ENCODE data around the gene E2F4.

E2F4 gene

DNA sequence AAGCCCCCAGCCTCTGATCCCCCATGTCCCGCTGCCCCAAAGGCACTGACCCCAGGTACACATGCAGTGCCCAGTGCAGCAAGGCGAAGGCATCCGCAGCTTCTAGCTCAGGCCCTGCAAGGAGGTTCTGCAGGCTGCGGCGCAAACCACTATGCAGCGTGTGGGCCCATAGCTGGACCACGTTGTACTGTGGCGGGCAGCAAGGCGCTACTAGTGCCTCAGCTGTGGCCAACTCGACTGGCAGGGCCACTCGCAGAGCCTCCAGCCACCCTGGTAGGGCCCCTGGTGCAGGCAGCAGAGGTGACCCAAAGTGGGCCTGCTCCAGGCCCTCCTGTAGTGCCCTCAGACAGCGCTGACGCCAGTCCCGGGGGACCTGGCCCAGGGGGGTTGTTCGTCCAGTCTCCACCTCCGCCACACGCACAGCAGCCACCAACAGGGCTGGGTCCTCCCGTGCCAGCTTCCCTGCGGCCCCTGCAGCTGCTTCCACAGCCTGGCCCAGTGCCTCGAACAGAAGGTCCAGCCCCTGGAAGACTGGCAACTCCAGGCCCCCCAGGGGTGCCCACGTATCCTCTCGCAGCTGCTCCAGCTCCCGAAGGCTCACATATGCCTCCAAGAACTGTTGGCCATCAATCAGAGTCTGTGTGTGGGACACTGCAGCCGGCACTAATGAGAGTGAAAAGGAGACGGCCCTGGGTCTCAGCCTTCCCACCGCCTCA is 4.6 kb upstream of the E2F4 start:
- no peaks in the 10 kb centered on the region for H3K9me3 ChIP-seq (ENCODE audit: insufficient read depth, low read length)
- H3K4me2 ChIP-seq (ENCODE audit: low read length): no peak overlapping the region
- H3K4me1 ChIP-seq (ENCODE audit: low read length): peaks cover 21% of the 10 kb centered on the region
- H3K4me3 ChIP-seq (ENCODE audit: low read length): no peak overlapping the region
- no peak overlapping the region for H3K27ac ChIP-seq (ENCODE audit: low read length)
- no peak overlapping the region for H3K9ac ChIP-seq (ENCODE audit: low read length)
- H3K36me3 ChIP-seq (replicated peaks; ENCODE audit: low read depth, low read length): no peaks in the 10 kb centered on the region
- H2AFZ ChIP-seq (ENCODE audit: low read depth, low read length): no peak overlapping the region
- no peaks in the 10 kb centered on the region for H3K27me3 ChIP-seq (ENCODE audit: low read depth, low read length)
- H3K79me2 ChIP-seq (ENCODE audit: low read length): peaks cover 17% of the 10 kb centered on the region
- H4K20me1 ChIP-seq (ENCODE audit: insufficient read depth, low read length): no peaks in the 10 kb centered on the region
- TF ChIP-seq, protein P1, sequence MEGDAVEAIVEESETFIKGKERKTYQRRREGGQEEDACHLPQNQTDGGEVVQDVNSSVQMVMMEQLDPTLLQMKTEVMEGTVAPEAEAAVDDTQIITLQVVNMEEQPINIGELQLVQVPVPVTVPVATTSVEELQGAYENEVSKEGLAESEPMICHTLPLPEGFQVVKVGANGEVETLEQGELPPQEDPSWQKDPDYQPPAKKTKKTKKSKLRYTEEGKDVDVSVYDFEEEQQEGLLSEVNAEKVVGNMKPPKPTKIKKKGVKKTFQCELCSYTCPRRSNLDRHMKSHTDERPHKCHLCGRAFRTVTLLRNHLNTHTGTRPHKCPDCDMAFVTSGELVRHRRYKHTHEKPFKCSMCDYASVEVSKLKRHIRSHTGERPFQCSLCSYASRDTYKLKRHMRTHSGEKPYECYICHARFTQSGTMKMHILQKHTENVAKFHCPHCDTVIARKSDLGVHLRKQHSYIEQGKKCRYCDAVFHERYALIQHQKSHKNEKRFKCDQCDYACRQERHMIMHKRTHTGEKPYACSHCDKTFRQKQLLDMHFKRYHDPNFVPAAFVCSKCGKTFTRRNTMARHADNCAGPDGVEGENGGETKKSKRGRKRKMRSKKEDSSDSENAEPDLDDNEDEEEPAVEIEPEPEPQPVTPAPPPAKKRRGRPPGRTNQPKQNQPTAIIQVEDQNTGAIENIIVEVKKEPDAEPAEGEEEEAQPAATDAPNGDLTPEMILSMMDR (IDR thresholded peaks at IDR 0.05; ENCODE audit: low read depth, low read length): no peak
- no peak for TF ChIP-seq EZH2phosphoT487 (IDR thresholded peaks at IDR 0.05; ENCODE audit: low read depth)

DNA sequence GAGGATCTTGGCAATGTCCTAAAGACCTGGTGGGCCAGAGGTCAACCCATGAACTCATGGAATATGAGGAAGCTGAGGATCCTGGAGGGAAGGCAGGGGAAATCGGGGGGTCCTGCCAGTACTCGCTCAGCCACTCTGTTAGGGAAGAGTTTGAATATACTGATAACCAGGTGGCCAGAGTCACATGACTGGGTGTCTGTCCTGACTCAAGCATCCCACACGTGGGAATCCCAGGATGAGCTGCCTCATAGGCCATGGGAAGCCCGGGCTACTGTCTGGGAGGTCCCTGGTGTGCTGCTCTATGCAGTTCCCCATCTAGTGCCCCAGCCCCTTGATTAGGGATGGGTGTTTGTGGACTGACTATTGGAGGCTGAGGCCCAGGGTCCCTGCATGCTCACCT is 3.6 kb upstream of the E2F4 start:
- Histone ChIP-seq H3K4me2 (ENCODE audit: low read length) (no peak overlapping the region), H4K20me1 (ENCODE audit: insufficient read depth, low read length) (no peaks in the 10 kb centered on the region), H3K27me3 (ENCODE audit: low read depth, low read length) (no peaks in the 10 kb centered on the region), H2AFZ (ENCODE audit: low read depth, low read length) (no peak overlapping the region), H3K79me2 (ENCODE audit: low read length) (peaks cover 17% of the 10 kb centered on the region), H3K9ac (ENCODE audit: low read length) (no peak overlapping the region), H3K4me3 (ENCODE audit: low read length) (no peak overlapping the region), H3K9me3 (ENCODE audit: insufficient read depth, low read length) (no peaks in the 10 kb centered on the region), H3K4me1 (ENCODE audit: low read length) (peaks cover 21% of the 10 kb centered on the region), H3K27ac (ENCODE audit: low read length) (no peak overlapping the region), H3K36me3 (replicated peaks; ENCODE audit: low read depth, low read length) (peaks cover 2% of the 10 kb centered on the region)
- no peak for TF ChIP-seq EZH2phosphoT487 (IDR thresholded peaks at IDR 0.05; ENCODE audit: low read depth)
- TF ChIP-seq, protein P1 (IDR thresholded peaks at IDR 0.05; ENCODE audit: low read depth, low read length): no peak

DNA sequence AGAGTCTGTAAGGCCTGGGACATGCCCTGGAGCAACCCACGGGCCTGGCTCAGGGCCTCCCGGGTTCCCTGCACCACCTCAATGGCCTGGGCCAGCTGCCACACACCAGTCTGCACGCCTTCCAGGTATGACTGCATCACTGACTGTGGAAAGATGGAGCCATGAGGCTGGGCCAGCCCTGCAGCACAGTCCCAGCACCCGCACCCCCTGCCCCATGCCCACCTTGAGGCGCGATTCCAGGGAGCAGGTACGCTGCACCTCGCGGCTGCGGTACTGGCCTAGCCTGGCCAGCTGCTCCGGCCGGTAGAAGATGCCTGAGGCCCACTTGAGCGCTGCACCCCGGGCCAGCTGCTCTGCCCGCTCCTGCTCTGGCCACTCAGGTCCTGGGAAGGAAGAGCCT is 3.2 kb upstream of the E2F4 start:
- Histone ChIP-seq H3K9me3 (ENCODE audit: insufficient read depth, low read length) (no peaks in the 10 kb centered on the region), H3K79me2 (ENCODE audit: low read length) (peaks cover 21% of the 10 kb centered on the region), H3K27ac (ENCODE audit: low read length) (no peak overlapping the region), H3K4me1 (ENCODE audit: low read length) (peaks cover 24% of the 10 kb centered on the region), H3K4me3 (ENCODE audit: low read length) (no peak overlapping the region), H3K36me3 (replicated peaks; ENCODE audit: low read depth, low read length) (peaks cover 7% of the 10 kb centered on the region), H2AFZ (ENCODE audit: low read depth, low read length) (no peak overlapping the region), H4K20me1 (ENCODE audit: insufficient read depth, low read length) (no peaks in the 10 kb centered on the region), H3K27me3 (ENCODE audit: low read depth, low read length) (no peaks in the 10 kb centered on the region), H3K9ac (ENCODE audit: low read length) (no peak overlapping the region), H3K4me2 (ENCODE audit: low read length) (no peak overlapping the region)
- no peak for TF ChIP-seq EZH2phosphoT487 (IDR thresholded peaks at IDR 0.05; ENCODE audit: low read depth)
- TF ChIP-seq, protein P1 (IDR thresholded peaks at IDR 0.05; ENCODE audit: low read depth, low read length): no peak

- Histone ChIP-seq H3K27ac (ENCODE audit: low read length) (no peak within 1 kb of the TSS), H4K20me1 (ENCODE audit: insufficient read depth, low read length) (no peaks in the 10 kb centered on the region), H3K4me3 (ENCODE audit: low read length) (no peak within 1 kb of the TSS), H3K27me3 (ENCODE audit: low read depth, low read length) (no peaks in the 10 kb centered on the region), H3K9ac (ENCODE audit: low read length) (no peak within 1 kb of the TSS), H3K79me2 (ENCODE audit: low read length) (peaks cover 32% of the 10 kb centered on the region), H2AFZ (ENCODE audit: low read depth, low read length) (no peak within 1 kb of the TSS; the same call in 1 of the 2 replicates), H3K4me1 (ENCODE audit: low read length) (peaks cover 19% of the 10 kb centered on the region), H3K4me2 (ENCODE audit: low read length) (no peak within 1 kb of the TSS), H3K9me3 (ENCODE audit: insufficient read depth, low read length) (no peaks in the 10 kb centered on the region), H3K36me3 (replicated peaks; ENCODE audit: low read depth, low read length) (peaks cover 18% of the 10 kb centered on the region)
- TF ChIP-seq, protein P1 (IDR thresholded peaks at IDR 0.05; ENCODE audit: low read depth, low read length): no peak
- no peak for TF ChIP-seq EZH2phosphoT487 (IDR thresholded peaks at IDR 0.05; ENCODE audit: low read depth)
Measured at GRCh38 chr16:67190041-67190440, 1.9 kb upstream of the E2F4 start, which contains the start of gene EXOC3L1. TSS of gene EXOC3L1 (minus strand) at chr16:67190136. CDS start at chr16:67189676, 460 bp downstream.
